GM20000 (cell line): ENCODE data around the gene ART5.

Experiments used
- DNase-seq: peaks from one replicate; pipeline ENCODE4 v3.0.0; 2012; ENCODE audit warnings: low spot score
- TF ChIP-seq, protein P1 (sequence below): IDR thresholded peaks from 2 replicates; pipeline ENCODE4 v1.5.1; 2012; ENCODE audit warnings: mild to moderate bottlenecking, control low read depth; ENCODE audit errors: extremely low read depth, missing control alignments

Gene ART5

DNA sequence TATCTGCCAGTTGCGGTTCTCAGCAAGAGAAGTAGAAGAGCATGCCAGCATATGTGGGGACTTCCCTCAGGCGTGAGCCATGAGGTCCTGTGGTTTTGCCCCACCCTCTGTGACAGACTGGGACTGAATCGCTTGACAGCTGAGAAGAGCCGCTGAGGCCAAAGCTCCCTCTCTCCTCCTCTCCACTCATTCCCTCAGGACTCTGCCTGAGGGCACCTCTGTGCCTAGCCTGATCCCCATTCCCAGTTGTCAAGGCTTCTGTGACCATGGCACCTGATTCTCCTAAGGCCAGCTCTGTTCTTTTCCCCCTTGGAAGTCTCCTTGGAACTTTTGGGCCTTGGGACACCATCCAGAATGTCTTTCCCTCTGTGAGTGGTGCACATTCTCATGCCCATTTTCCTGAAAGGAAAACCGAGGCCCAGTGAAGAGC, 27.0 kb downstream of the ART5 start:
- peak; percentile 53 for DNase-seq
- TF ChIP-seq, protein P1, sequence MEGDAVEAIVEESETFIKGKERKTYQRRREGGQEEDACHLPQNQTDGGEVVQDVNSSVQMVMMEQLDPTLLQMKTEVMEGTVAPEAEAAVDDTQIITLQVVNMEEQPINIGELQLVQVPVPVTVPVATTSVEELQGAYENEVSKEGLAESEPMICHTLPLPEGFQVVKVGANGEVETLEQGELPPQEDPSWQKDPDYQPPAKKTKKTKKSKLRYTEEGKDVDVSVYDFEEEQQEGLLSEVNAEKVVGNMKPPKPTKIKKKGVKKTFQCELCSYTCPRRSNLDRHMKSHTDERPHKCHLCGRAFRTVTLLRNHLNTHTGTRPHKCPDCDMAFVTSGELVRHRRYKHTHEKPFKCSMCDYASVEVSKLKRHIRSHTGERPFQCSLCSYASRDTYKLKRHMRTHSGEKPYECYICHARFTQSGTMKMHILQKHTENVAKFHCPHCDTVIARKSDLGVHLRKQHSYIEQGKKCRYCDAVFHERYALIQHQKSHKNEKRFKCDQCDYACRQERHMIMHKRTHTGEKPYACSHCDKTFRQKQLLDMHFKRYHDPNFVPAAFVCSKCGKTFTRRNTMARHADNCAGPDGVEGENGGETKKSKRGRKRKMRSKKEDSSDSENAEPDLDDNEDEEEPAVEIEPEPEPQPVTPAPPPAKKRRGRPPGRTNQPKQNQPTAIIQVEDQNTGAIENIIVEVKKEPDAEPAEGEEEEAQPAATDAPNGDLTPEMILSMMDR = no peak

DNA sequence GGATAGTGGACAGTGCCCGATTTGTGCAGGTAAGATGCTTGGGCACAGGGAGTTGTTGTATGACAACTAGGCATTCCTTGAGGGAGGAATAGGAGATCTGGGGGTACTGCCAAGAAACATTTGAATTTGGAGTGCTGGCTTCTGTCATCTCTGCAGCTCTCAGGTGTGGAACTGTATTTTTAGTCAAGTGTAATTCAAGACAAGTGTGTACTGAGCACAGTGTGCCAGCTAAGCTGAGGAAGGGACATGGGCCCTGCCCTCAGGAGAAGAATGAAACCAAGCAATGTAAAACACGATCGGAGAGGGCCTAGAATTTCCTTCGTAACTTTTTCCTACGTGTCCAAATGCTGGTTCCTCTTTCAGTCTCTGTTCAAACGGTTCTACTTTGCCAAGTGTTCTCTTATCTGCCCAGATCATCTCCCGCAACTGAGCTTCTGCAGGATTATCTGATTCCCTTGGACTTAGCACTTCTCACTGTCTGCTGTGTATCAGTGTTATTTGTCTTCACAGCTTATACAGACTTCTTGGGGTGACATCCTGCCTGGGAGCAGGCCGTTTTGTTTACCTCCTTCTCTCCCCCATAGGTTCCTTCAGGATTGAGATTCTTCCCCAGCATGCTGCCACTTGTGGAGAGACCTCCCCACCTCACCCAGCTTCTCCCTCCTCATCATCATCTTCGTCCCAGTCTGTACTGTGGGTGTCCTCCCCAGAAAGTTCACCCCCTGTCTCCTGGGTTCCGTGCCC, 27.6 kb downstream of the ART5 start:
- no peak for DNase-seq
- TF ChIP-seq, protein P1 = no peak

DNA sequence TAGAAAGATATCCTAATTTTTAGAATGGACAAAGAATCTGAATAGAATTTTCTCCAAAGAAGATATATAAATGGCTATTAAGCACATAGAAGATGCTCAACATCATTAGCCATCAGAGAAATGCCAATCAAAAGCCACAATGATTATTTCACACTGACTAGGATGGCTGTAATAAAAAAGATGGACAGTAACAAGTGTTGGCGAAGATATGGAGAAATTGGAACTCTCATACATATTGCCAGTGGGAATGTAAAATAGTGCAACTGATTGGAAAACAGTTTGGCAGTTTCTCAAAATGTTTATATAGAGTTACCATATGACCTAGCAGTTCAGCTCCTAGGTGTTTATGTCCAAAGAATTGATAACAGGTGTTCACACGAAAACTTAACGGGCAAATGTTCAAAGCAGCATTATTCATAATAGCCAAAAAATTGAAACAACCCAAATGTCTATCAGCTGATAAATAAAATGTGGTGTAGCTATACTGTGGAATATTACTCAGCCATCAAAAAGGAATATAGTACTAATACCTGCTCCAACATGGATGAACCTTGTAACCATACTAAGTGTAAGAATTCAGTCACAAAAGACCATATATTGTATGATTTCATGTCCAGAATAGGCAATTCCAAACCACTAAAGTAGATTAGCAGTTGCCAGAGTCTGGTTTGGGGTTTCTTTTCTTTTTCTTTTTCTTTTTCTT, 29.7 kb downstream of the ART5 start:
- TF ChIP-seq, protein P1 = no peak
- no peak for DNase-seq

DNA sequence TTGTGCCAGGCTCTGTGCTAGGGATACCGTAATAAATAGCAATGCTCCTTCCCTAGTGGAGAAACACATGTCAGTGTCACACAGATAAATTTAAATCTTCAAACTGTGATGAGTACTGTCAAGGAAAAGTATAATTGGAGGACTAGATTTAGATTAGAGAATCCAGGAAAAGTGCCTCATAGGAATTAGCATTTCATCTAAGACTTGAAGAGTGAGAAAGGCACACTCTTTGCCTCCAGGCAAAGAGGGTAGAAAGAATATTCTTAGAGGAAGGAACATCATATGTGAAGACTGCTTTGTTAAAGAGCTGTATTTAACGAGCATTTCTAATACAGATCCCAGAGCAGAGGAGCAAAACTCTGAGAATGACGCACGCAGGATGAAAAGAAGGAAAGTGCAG, 30.9 kb downstream of the ART5 start:
- DNase-seq = no peak
- TF ChIP-seq, protein P1 = no peak

DNA sequence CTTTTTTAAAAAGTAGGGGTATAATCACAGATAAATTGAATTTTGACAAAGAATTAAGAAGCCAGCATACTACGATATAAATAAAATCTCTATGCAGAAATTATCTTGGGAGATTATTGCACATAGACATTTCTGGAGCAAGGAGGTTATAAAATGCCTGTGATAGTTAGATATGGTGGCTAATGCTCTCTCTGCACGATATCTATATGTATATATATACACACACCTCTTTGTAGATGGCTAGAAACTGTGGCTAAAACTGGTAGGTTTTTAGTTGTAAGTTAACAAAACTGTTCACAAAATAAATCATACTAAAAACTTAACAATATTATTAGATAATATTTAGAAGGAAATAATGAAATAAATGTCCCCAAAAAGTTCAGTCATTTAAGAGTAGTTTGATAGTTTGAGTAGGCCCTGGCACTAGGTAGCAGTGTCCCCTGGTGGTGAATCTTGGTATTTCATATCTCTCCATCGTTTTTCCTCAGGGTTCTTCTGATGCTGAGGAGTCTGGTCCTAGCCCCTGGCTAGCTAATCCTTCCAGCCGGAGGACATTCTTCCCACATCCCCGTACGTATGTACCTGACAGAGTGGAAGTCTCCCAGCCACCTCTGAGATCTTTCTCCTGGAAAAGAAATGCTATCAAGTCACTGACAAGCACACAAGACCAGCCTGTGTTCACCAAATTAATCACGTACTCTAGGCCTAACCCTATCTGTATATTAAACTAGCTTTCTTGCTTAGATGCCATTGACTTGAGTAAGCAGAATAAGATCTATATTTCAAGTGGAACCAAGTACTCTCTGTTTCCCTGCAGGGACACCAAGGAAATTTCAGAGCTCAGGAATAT, 32.2 kb downstream of the ART5 start:
- peak; percentile 58 for DNase-seq
- TF ChIP-seq, protein P1 = peak; percentile 68

DNA sequence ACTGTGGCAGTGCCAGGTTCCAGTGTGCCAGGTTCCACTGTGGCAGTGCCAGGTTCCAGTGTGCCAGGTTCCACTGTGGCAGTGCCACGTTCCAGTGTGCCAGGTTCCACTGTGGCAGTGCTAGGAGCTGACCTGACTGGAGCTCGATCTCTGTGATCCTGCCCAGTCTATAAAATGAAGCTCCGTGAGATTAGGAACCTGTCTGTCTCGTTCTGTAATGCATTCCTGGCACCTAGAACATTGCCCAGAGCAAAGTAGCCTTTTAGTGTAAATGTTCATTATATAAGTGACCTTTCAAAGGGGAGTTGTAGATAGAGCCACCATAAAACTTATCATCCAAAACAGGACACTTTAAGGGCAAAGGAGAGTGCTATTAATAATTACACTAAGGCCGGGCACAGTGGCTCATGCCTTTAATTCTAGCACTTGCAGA, 36.0 kb downstream of the ART5 start:
- TF ChIP-seq, protein P1 = no peak
- no peak for DNase-seq

DNA sequence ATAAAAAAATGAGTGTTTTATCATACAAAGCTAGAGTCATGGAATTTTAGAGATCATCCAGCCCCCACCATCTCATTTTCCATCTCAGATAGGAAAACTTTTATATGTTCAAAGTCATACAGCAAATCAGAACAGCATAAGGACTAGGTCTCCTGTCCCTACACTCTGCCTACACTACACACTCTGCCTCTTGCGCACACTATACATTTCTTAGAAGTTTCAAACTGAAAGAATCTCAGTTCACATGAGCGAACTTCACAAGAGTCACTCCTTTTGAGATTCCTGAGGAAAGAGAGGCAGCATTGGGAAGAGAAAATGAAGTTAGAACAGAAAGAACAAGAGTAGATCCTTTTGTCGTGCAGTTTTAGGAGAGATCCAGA, 36.5 kb downstream of the ART5 start:
- no peak for DNase-seq
- TF ChIP-seq, protein P1 = no peak
